Astrocyte of the cerebellum (primary cell): ENCODE data around the gene SLC34A1.

Experiments used
- DNase-seq: peaks from one replicate; pipeline ENCODE4 v3.0.0-alpha.2; 2011; ENCODE audit warnings: low read depth
- H3K4me3 ChIP-seq: 2 replicates; pipeline ENCODE4 v1.5.1; 2011; ENCODE audit warnings: mild to moderate bottlenecking, low read depth, low read length, moderate library complexity
- in situ Hi-C: cut with HindIII; loops from 2 replicates; pipeline ENCODE4 v1.10.0; 2017; ENCODE audit warnings: low sequenced_read_pairs
- TF ChIP-seq, protein P1 (sequence below): IDR thresholded peaks from 2 replicates; pipeline ENCODE4 v1.5.1; 2012; ENCODE audit warnings: low read length, low read depth, moderate library complexity, mild to moderate bottlenecking; ENCODE audit errors: missing control alignments

The SLC34A1 gene

DNA sequence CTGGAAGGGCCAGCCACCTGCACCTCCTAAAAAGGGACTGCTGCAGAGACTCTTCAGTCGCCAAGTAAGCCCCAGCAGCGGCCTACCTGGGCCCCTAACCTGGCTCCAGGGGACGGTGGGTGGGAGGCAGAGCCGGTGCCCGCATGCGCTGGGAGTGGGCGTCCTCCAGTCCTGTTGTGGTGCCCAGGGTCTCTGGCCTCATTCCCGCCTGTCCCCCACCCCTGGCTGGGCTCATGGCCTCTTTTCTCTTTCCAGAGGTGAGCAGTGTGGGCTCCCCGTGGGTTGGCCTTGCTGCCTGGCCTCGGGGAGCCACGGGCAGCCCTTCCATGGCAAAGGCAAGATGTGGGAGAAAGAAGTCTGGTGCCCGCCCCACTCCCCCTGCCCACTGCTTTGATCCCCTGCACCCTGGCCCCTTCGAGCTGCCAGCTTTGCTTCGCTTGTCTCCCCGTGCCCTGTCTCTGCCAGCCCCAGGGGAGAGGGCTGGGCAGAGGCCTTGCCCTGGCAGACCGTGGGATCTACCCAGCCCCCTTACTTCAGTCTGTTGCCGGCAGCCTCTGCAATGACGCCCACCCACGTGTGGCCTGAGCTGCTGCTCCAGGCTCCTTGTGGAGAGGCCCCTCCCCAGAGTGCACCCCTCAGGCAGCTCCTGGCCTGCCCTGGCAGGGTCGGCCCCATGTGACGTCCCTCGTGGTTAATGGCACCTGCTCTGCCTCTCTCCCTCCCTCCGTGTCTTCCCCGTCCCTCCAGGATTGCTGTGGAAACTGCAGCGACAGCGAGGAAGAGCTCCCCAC, 57.0 kb downstream of the SLC34A1 start:
- no peak for DNase-seq
- no peak overlapping the region for H3K4me3 ChIP-seq
- TF ChIP-seq, protein P1, sequence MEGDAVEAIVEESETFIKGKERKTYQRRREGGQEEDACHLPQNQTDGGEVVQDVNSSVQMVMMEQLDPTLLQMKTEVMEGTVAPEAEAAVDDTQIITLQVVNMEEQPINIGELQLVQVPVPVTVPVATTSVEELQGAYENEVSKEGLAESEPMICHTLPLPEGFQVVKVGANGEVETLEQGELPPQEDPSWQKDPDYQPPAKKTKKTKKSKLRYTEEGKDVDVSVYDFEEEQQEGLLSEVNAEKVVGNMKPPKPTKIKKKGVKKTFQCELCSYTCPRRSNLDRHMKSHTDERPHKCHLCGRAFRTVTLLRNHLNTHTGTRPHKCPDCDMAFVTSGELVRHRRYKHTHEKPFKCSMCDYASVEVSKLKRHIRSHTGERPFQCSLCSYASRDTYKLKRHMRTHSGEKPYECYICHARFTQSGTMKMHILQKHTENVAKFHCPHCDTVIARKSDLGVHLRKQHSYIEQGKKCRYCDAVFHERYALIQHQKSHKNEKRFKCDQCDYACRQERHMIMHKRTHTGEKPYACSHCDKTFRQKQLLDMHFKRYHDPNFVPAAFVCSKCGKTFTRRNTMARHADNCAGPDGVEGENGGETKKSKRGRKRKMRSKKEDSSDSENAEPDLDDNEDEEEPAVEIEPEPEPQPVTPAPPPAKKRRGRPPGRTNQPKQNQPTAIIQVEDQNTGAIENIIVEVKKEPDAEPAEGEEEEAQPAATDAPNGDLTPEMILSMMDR: no peak
- in situ Hi-C loops: loop anchor here (5.0 kb wide), 2 partner anchors 34 to 79 kb away; partner anchors contain the start of gene F12

DNA sequence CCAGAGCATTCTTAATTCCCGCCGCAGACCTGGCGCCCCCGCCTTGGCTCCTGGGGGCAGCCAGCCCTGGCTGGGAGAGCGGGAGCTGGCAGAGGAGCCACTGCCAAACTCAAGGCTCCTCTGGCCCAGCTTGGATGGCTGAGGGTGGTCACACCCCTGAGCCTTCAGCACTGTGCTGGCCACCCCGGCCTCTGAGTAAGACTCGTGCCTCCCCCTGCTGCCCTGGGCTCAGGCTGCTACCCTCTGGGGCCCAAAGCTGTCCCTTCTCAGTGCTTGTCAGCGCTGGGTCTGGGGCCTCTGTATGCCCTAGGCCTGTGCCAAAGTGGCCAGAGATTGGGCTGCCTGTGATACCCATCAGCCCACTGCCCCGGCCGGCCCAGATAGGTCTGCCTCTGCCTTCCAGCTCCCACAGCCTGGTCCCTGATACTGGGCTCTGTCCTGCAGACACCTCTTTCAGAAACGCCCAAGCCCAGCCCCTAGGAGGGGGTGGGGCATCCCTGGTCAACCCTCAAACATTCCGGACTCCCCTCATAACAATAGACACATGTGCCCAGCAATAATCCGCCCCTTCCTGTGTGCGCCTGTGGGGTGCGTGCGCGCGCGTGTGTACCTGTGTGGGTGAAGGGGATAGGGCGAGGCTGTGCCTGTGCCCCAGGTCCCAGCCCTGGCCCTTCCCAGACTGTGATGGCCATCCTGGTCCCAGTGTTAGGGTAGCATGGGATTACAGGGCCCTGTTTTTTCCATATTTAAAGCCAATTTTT, 58.0 kb downstream of the SLC34A1 start:
- in situ Hi-C loops: loop anchor here (5.0 kb wide), 2 partner anchors 35 to 80 kb away; partner anchors contain the start of gene F12
- DNase-seq: no peak
- H3K4me3 ChIP-seq: no peak overlapping the region
- TF ChIP-seq, protein P1: no peak

DNA sequence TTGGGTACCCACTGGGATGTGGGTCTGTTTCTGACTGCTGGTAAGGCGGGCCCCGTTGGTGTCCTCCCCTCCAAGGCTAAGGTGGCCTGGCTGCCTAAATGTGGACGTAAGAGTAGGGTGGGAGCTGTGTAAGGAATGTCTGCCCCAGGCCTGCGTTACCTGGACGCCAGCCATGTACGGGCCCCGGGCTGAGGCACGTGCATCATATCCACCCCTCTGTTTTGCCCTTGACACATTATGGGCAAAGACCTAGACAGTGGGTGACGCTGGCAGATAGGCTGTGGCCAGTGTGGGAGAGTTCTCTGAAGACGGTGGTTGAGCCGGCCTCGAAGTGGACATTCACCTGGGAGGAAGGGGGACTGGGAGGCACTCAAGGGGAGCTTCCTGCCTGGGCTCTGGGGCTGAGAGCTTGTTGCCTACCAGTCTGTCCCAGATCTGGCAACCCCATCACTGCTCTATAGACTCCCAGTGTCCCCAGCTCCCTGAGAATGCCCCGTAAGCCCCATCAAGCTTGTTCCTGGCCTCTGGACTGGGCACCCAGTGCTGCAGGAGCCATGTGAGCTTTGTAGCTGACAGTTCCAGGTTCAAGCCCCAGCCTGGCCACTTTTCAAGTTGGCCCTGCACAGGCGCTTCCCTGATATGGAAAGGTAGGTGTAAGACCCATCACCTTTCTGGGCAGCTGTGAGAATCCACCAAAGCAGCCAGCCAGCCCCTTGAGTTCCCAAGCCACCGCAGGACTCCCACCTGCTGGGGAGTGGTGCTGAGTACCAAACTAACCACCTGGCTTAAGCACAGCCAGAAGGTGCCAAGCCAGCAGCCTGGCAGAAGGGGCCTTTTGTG, 59.1 kb downstream of the SLC34A1 start:
- no peak for DNase-seq
- in situ Hi-C loops: loop anchor here (5.0 kb wide), 2 partner anchors 36 to 81 kb away; partner anchors contain the start of gene F12
- TF ChIP-seq, protein P1: no peak
- H3K4me3 ChIP-seq: no peak overlapping the region

DNA sequence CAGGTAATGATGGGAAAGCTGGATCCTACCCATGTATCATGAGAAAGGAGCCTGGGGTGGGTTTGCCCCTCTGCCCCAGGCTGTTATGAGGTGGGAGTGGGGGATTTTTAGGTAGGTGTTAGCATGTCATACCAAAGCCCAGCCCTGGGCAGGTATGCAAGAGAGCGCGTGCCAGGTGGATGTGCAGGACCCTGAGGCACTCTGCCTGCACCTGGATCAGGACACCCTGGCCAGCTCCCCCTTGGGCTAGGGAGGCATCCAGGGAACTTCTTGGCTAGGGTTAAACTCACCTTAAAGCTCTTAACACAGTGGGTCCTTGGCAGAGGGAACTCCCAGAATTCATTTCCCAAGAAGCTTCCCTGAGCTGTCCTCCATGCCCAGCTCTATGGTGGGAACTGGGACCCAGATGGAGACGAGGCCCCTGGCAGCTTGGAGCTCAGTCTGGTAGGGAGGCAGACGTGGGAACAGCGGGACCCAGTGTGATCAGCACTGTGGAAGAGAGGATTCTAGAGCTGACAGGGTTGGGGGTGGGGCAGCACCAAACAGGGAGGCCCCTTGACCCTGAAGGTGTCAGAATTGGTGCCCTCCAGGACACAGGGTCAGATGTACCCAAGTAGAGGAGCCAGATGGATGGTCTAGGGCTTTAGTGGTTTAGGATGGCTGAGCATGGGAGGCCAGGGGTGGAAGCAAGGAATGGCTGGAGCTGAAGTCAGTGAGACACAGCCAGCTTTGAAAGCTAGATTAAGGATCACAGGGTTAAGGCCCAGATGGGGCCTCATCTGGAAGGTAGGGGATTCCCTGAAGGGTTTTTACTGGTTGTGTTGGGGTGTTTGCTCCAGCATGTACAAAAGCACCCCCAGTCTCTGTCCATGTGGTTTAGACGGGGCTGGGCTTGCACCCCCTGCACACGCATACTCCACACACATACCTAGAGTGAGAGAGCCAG, 60.1 kb downstream of the SLC34A1 start:
- in situ Hi-C loops: loop anchor here (5.0 kb wide), 3 partner anchors 37 to 122 kb away; partner anchors contain the start of gene F12
- DNase-seq: no peak
- TF ChIP-seq, protein P1: no peak
- no peak overlapping the region for H3K4me3 ChIP-seq

DNA sequence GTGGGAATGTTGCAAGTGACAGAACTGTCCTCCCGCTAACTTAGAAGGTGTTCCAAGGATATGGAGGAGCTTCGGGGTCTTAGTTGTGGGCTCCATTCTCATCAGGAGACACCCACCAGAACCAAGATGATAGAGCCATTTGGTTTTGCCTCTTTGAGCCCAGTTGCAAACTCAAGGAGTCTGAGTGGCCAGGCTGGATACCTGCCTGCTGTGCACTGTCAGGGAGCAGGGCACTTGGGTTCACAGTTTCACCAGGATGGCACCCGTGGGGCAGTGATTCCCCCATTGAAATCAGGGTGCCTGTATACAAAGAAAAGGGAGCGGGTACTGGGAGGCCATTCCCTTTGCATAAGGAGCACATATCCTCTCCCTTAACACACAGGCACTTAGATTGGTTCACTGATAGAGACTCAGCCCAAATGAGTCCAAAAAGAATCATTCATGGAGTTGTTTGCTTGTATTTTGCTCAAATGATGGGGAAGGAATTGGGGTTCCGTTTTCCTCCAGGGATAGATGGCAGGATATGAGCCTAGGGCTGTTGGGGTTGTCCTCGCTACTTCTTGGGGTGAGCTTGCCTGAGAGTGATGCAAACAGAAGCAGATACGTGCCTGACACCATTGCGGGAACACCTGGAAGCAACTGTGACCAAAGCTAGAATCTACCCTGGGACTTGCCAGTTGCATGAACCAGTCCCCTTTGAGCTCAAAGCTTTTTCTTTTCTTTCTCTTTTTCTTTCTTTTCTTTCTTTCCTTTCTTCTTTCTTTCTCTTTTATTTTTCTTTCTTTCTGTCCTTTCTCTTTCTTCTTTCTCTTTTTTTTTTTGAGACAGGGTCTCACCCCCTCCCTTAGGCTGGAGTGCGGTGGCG, 61.0 kb downstream of the SLC34A1 start:
- H3K4me3 ChIP-seq: no peak overlapping the region
- TF ChIP-seq, protein P1: no peak
- no peak for DNase-seq
- in situ Hi-C loops: loop anchor here (5.0 kb wide), 1 partner anchor 123 kb away; no protein-coding TSS in a partner anchor
